Fibroblast of villous mesenchyme (primary cell): ENCODE results near the gene SAE1. TPM values are rescaled to one million over a fixed set of nuclear protein-coding genes. Genes with fewer than 3 reads are reported as not detected.
"Not testable (repeated sequence)": the region's sequence is repeated elsewhere in the genome, so short reads cannot be mapped to it uniquely, and the experiment has no call there.

Experiments used
- DNase-seq: peaks from one replicate; pipeline ENCODE4 v3.0.0-alpha.2; 2010; ENCODE audit warnings: low read depth
- H3K4me3 ChIP-seq: 2 replicates; pipeline ENCODE4 v1.5.1; 2011; ENCODE audit warnings: low read depth, mild to moderate bottlenecking, low read length
- CTCF ChIP-seq: IDR thresholded peaks from 2 replicates; pipeline ENCODE4 v1.5.1; 2012; ENCODE audit warnings: low read depth, mild to moderate bottlenecking, low read length; ENCODE audit not compliant: insufficient read depth
- total RNA-seq: library from RNA; depleted of rRNA; stranded (reverse); fragments of >200 nt; gene quantifications from 2 replicates; pipeline ENCODE4 v1.2.3, GENCODE V29; 2012

Gene SAE1
- total RNA-seq, 1 donor: 160 TPM

GRCh38 chr19:47097396-47098201, 33.0 kb upstream of the SAE1 start:
- TF ChIP-seq CTCF: no peak
- no peak for DNase-seq
- no peak overlapping the region for H3K4me3 ChIP-seq

- TF ChIP-seq CTCF: no peak
- no peak for DNase-seq
These were observed 32.0 kb upstream of the SAE1 start for GRCh38 chr19:47098608-47099007.

DNA sequence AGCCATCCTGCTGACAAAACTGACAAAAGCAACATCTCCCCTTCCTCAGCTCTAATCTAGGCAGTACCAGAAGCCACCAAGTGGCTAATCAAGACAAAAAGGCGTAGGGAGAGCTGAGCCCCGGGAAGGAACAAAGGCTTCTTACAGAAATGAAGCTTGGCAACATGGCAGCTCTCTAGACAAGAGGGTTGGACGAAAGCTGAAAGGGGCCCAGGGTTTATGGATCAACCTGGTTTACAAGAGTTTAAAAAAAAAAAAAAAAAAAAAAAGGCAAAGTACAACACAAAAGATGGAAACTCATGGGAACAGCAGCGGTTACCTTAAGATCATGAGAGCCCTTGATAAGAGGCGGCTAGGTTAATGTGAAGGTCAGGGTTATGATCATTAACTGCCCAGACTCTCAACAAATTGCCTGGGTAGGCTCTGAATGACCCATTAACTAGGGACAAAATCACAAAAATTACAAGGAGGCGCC, 31.0 kb upstream of the SAE1 start:
- H3K4me3 ChIP-seq: no peak overlapping the region
- no peak for TF ChIP-seq CTCF
- DNase-seq: no peak

More at GRCh38 chr19:47098608-47099007, 32.0 kb upstream of the SAE1 start:
- H3K4me3 ChIP-seq: no peak overlapping the region

DNA sequence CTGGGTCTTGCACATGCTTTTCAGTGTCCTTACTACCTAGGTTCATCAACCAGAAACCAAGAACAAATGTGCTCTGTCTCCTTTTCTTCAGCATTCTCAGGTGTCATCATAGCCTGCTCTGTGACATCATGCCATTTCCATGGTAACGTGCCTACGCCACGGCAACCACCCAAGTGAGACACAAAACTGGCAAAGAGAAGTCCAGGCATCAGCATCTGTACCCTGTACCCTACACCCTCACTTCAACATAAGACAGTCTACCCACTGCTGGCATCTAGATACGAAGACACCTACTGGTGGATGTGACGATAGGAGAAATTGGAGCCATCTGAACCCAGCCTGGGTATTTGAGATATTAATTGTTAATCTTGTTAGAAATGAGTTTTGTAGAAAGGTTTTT, 30.3 kb upstream of the SAE1 start:
- no peak for TF ChIP-seq CTCF
- no peak for DNase-seq
- no peak overlapping the region for H3K4me3 ChIP-seq

DNA sequence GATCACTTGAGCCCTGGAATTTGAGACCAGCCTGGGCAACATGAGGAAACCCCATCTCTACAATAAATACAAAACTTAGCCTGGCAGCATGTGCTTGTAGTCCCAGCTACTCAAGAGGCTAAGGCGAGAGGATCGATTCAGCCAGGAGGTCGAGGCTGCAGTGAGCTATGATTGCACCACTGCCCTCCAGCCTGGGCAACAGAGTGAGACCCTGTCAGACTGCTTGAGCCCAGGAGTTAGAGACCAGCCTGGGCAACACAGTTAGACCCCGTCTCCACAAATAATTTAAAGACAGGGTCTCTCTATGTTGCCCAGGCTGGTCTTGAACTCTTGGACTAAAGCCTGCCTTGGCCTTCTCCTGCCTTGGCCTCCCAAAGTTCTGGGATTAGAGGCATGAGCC, 29.5 kb upstream of the SAE1 start:
- not testable (repeated sequence) for DNase-seq, H3K4me3 ChIP-seq

DNA sequence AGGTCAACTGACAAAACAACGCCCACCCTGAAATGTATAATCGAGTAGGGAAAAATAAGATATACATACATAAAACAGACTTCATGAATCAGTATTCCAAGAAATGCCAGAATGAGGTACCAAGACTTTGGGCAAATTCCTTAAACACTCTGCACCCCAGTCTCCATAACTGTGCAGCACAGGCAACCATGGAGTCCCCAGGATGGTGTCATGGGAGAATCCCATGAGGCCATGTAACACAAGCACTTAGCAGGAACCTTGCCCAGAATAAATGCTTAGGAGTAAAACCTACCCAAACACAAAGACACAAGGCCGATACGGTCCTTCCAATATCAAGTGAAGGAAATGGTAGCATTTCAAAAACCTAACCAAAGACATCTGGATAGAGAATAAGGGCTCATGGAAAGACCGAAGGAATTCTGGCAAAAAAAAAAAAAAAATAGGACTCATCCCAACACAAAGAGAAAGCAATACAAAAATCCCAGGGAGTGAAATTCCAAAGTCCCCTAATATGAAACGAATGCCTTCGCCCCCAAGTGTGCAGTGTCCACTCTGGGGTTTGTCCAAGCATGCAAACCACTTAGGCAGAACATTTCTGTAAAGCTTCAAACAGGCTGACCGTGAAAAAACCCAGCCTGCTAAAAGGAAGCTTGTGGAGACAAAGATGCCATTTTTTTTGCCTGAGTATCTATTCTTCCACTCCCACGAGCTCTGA, 28.1 kb upstream of the SAE1 start:
- no peak for DNase-seq
- TF ChIP-seq CTCF: no peak
- no peak overlapping the region for H3K4me3 ChIP-seq

GRCh38 chr19:47104680-47105079, 26.0 kb upstream of the SAE1 start:
- no peak for DNase-seq
- no peak for TF ChIP-seq CTCF
- H3K4me3 ChIP-seq: no peak overlapping the region
